HG03280 (cell line): ENCODE measurements around the gene STAG1.
"Not testable (repeated sequence)": the region's sequence is repeated elsewhere in the genome, so short reads cannot be mapped to it uniquely, and the experiment has no call there.

Experiments used
- ATAC-seq: cut with Tn5 transposase; IDR thresholded peaks from one replicate; pipeline ENCODE4 v1.9.1; 2021; ENCODE audit warnings: mild to moderate bottlenecking, moderate library complexity; ENCODE audit not compliant: unreplicated experiment

Gene STAG1

DNA sequence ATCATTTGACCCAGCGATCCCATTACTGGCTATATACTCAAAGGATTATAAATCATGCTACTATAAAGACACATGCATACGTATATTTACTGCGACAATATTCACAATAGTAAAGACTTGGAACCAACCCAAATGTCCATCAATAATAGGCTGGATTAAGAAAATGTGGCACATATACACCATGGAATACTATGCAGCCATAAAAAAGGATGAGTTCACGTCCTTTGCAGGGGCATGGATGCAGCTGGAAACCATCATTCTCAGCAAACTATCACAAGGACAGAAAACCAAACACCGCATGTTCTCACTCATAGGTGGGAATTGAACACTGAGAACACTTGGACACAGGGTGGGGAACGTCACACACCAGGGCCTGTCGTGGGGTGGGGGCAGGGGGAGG is 237.6 kb downstream of the STAG1 start:
- ATAC-seq, result not testable (repeated sequence)

DNA sequence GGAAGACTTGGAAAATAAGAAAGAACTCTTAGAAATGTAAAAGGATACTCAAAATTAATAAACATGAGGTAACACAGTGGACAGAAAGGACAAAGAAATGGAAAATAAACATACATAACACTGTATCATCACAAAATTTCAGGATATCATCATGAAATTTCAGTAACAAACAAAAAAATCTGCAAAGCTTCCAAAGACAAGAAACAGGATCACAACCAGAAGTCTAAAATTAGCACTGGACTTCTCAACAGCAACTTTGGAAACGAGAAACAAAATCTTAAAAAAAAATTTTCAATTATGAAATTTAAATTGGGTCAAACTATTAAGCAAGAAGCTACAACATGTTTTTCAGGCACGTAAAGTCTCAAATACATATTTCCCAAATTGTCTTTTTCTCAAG is 238.8 kb downstream of the STAG1 start:
- no peak for ATAC-seq

DNA sequence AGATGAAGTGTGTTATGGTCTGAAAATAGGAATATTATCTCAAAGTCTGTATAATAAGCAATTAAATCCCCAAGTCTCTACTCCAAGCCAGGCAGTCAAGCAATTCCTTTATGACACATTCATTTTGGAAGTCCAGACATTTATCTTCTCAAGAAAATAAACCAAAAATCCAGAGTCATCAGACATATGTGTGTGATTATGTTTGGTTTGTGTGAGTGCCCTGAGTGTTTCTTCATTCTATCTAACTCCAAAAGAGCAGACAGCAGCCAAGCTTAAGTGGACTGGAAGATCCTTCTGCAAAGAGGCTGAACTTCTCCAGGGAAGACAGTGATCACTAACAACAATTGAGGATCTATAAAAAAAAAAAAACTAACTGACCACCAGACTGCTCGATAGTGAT is 239.8 kb downstream of the STAG1 start:
- ATAC-seq, result no peak

DNA sequence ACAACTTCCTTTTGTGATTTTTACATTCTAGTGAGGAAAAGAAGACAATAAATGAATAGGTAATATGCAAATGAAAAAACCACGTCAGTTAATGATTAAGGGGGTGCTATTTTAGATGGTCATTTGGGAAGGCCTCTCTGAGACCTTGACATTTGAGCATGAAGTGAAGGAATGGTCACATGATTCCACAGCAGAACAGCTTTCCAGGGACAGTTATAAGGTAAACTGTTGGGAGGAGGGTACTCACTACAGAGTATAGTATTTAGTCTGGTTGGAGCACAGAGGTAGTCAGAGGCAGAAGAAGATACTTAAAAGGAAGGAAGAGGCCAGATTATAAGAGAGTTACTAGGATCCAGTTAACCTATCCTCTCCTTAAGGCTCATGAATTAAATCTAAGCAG is 246.5 kb downstream of the STAG1 start:
- ATAC-seq, result no peak

DNA sequence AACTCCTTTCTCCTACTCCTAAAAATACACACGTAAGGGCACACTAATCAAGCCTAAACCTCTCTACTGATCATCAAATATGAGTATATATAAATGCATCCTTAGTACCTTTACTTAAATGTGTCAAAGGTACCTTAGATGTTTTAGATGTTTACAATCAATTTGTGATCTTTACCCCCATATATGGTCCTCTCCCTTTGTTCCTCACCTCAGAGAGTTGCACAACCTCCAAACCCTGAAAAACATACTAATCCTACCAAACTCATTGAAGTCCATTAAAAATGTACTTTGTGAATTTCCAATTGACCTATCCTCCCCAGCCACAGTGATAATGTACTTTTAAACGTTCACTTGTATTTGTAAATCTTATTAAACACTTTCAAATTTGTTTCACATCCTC is 249.1 kb downstream of the STAG1 start:
- ATAC-seq, result no peak

DNA sequence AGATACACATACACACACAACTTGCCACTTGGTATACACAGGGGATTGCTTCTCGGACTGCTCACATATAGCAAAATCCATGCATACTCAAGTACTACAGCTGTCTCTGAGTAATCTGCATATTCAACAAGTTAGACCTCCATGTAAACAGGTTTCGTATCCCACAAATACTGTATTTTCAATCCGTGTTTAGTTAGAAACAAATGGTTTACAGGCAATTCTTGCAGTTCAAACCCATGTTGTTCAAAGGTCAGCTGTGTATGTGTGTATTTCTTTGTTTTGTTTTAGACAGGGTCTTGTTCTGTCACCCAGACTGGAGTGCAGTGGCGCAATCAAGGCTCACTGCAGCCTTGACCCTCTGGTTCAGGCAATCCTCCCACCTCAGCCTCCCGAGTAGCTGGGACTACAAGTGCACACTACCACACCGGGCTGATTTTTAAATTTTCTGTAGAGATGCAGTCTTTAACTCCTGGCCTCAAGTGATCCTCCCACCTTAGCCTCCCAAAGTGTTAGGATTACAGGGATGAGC is 253.2 kb downstream of the STAG1 start:
- no peak for ATAC-seq

DNA sequence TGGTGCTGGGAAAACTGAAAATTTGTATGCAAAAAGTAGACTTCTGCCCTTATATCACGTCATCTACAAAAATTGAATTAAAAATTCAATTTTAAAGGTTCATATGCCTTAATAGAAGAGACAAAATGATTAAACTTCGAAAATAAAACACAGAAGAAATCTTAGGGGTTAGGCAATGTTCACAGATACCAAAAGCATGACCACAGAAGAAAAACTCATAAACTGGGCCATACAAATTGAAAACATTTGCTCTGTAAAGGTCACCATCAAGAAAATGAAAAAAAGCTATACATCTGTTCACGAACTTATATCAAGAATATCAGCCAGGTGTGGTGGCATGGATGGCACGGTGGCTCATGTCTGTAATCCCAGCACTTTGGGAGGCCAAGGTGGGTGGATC is 257.0 kb downstream of the STAG1 start:
- no peak for ATAC-seq

DNA sequence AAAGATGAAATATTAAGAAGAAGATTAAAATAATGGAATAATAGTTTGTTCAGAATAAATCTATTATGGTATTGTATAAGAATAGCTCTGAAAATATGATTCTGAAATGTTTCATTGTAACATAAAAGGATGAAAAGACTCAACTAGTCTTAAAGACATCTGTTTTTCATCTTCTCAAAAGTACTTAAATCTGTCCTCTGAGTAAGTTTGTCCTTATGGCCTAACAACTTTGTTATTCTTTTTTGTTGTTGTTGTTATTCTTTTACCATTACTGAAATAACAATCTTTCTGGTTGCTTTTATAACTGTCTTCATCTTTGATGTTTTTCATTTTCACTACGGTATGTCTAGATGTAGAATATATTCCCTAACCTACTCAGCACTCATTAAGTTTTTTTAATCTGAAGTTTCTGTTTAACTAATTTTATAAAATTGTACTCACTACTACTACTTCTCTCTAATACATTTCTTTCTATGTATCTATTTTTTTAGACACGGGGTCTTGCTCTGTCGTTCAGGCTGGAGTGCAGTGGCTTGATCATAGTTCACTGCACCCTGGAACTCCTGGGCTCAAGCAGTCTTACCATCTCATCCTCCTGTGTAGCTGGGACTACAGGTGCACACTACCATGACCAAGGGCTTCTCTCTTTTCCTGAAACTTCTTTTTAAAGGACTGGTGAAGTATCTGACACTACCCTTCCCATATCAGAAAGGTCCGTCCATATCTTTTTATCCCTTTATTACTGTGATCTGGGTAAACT is 261.4 kb downstream of the STAG1 start:
- ATAC-seq, result no peak

DNA sequence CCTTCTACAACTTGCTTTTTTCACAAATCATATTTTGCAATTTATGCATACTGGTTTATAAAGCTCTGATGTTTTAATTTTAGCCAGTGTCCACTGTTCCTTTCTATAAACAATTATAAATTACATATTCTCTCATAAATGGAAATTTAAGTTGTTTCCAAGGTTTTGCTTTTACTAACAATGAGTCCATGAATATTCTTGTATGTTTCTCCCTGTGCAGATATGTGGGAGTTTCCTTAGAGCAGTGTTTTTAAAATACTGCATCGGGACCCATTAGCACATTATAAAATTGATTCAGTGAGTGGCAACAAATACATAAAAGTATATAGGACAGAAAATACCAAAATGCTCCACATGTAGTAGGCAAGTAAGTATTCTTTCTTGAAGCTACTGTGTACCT is 266.4 kb downstream of the STAG1 start:
- no peak for ATAC-seq

DNA sequence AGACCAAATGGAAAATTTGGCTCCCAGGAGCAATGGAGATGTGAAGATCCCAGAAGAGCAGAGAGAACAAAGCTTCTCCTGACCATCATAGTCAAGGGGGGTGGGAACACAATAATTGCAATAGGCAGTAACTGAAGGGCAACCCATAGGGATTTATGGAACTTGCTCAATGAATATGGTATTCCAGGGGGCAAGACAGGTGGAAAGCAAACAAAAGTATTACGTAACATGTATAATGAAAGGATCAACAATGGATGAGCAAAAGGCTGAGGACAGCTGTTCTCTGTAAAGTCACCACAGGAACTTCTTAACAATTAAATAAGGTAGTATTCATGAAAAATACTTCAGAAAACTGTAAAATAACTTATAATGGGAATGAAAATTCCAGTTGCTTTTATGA is 275.9 kb downstream of the STAG1 start:
- no peak for ATAC-seq

DNA sequence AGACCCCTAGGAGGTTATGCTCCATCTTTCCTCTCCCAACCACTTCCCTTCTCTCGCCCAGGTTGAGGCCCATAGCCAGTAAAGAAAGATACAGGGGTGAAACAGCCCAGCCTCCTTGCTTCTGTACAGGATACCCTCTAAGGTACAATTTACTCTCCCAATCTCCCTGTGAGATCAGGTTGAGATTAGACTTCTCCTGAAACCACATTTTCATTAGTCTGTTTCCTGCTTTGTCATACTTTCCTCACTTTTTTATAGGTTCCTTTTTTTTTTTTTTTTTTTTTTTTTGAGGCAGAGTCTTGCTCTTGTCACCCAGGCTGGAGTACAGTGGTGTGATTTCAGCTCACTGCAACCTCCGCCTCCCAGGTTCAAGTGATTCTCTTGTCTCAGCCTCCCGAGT is 277.3 kb downstream of the STAG1 start:
- ATAC-seq, result not testable (repeated sequence)

DNA sequence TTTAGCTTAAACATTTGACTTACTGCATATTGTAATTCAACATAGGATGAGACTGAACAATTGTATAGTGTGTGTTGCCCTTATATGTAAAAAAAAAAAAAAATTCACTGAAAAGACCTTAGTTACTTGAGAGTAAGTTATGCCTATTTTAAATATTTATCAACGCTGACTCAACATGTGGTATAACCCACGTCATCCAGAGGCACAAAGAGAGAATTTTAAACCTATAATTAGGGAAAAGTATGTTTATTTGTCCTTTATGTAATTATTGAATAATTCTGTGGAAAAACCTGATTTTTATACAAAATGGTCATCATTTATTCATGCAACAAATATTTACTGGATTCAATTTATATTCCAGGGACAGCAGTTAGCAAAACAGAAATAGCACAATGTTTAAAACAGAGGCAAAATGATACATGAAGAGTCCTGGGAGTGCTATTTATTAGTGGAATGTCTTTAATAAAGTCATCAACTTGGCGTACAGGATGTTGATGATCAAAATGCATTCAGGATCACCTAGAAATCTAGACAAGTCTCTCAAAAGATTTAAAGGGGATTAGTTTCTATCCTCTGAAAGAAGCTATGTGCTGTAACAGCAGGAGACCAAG is 278.4 kb downstream of the STAG1 start:
- no peak for ATAC-seq

DNA sequence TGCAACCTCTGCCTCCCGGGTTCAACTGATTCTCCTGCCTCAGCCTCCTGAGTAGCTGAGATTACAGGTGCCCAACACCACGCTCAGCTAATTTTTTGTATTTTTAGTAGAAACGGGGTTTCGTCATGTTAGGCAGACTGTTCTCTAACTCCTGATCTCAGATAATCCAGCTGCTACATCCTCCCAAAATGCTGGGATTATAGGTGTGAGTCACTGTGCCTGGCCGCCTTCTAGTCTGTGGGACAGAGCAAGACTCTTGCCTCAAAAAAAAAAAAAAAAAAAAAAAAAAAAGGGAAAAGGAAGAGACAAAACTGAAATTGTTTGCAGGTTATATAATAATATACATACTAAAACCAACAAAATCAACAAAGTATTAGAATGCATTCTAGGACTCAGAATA is 286.9 kb downstream of the STAG1 start:
- no peak for ATAC-seq

DNA sequence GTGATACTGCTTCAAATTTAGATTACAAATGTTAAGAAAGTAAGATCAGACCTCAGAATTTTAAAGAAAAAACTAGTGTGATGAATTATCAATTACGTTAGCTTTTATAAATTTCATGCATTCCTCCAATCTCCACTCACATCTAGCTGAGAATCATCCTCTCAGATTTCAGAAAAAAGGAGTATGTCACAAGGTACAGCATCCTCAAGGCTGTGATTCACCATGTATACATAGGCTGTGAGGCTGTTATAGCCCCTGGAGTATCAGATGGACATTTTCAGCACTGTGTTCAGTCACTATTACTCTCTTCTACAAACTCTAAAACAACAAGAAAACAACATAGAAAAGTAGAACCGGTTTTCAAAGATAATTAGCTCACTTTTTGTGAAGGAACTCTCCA is 287.7 kb downstream of the STAG1 start:
- no peak for ATAC-seq

DNA sequence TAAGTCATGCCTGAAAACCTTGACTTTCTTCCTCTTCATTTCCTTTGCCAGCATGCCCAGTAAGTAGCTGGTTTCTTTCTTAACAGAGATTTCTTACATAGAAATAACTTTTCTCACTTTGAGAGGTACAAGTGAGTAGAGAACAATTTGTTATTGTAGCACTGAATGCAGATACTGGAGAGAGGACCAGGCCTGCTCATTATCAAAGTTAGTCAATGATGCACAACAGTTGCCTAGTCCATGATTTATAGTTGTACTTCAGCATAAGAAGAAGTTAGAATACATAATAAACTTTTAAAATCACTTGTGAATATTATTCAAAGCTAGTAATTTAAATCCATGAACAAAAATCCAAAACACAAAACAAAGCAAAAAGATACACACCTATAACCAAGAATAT is 289.0 kb downstream of the STAG1 start:
- ATAC-seq, result no peak

DNA sequence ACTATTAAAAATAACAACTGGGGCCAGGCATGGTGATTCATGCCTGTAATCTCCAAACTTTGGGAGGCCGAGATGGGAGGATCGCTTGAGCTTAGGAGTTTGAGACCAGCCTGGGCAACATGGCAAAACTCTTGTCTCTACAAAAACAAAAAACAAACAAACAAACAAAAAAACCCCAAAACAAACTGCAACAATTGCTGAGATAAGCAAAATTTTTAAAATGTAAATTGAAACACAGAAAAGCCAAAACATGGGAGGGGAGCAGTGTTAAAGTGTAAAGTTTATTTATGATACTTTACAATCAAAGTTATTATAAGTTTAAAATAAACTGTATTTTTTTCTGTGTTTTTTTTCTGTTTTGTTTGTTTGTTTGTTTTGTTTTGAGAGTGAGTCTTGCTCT is 294.4 kb downstream of the STAG1 start:
- ATAC-seq, result no peak

DNA sequence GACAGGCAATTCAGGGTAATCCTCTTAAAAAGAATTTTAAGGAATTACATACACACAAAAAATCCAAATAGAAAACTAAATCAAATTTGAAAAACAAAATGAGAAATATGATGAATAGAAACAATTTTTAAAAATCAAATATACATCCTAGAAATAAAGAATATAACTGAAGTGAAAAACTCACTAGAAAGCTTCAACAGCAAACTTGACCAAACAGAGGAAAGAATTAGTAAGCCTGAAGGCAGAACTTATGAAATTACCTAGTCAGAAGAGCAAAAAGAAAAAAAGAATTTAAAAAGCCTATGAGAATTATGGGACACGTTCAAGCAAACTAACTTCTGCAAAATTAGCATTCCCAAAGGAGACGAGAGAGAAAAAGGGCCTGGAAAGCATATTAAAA is 296.0 kb downstream of the STAG1 start:
- ATAC-seq, result no peak

DNA sequence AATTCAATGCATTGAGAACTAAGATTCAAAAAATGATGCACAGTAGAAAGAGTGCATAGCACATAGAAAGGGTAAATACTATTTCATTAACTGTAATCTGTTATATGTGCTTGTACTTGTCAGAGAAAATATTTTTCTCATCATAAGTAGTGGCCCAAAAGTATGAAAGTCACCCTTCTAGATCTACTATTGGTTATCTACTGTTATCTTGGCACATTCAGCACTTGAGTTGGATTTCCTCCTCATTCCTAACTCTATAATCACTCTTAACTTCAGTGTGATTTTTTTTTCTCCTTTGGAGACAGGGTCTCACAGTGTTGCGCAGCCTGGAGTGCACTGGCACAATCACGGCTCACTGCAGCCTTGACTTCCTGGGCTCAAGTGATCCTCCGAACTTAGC is 307.6 kb downstream of the STAG1 start:
- ATAC-seq, result no peak

DNA sequence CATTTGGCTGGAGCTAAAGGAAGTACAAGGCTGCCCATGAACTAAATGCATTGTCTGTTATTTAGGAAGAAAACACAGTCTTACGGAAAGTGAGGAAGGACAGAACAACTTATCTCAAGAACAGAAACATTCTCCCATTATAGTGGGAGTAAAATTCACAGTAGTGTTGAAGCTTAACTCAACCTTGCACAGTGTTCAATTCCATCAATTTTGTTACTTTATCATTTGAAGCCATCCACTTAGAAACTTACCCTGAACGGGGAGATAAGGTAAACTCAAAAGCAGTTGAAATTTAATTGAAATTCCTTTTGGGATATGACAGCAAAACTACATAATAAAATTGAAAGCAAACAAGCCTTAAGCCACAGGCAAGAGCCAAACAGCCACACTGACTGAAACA is 315.1 kb downstream of the STAG1 start:
- ATAC-seq, result no peak

DNA sequence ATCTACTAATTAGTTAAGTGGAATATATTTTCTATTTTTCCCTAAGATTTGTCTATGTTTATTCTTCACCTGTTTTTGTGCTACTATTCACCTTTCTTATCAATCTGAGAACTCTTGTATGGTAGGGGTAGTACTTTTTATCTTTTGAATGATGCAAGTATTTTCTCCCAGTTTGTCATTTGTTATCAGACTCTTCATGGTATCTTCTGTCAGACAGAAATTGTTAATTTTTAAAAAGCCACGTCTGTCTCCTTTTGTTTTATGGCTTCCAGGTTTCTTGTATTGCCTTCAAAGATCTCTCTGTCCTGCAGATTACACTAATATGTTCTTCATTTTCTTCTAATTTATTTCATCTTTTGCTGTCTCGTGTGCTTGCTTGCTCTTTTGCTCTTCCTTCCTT is 317.7 kb downstream of the STAG1 start:
- ATAC-seq, result no peak

DNA sequence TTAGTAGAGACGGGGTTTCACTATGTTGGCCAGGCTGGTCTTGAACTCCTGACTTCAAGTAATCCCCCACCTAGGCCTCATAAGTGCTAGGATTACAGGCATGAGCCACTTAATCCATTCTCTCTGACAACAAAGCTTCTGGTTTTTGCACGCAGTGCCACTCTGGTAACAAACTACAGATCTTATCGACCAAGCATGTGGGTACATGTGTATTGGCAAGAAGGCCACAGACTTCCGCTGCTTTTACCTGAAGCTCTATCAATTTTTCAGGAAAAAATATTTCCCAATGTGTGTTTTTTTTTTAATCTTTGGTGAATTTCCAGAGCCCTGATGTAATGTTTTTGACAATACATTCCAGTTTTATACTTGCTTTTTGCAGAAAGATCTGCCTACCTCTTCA is 319.5 kb downstream of the STAG1 start:
- ATAC-seq, result no peak

DNA sequence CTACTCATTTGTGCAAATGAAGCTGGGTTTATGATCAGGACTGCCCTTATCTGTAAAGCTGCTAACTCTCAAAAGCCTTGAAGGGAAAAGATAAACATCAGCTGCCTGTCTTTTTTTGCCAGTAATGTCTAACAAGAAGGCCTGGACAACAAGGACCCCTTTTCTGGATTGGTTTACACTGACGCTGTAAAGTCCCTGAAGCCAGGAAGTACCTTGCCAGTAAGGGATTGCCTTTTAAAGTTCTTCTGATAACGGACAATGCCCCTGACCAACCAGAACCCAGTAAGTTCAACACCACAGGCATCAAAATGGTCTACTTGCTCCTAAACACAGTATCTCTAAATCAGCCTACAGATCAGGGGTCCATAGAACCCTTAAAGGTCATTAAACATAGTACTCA is 324.0 kb downstream of the STAG1 start:
- no peak for ATAC-seq

DNA sequence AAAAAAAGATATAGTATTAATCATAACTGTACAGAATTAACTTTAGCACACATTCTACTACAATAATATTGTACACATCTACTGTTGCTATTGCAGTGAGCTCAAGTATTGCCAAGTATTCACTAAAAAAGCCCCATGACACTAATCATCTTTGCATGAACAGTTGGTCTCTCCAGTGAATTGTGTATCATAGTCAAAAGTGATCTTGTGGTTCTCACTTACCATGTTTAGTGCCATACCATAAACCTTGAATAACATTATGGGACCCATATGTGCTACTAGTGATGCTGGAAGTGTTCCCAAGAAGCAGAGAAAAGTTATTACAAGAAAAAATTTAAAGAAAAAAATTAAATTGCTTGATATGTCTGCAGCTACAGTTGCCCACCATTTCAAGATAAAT is 324.9 kb downstream of the STAG1 start:
- no peak for ATAC-seq
